ENCODE data around the gene MUC20. TPM values are rescaled to one million over a fixed set of nuclear protein-coding genes. Genes with fewer than 3 reads are reported as not detected.
A peak's percentile ranks its signal among the peaks of the same experiment; 100 is the strongest.
"Not testable (repeated sequence)": the region's sequence is repeated elsewhere in the genome, so short reads cannot be mapped to it uniquely, and the experiment has no call there.

Gene MUC20
- total and polyA plus RNA-seq, 3 donors from 2014 or later: 10.3 to 16.2 (median 13.8) TPM

GRCh38 chr3:195692354-195692685 is 28.5 kb upstream of the MUC20 start:
- Histone ChIP-seq H3K9me3 (no peaks in the 10 kb centered on the region), H3K36me3 (ENCODE audit: low read depth, missing control alignments) (no peaks in the 10 kb centered on the region), H3K4me1 (peaks cover 25% of the 10 kb centered on the region), H3K27ac (peak overlapping the region in 1 of 2 donors; percentile 41), H3K27me3 (no peaks in the 10 kb centered on the region), H3K4me3 (no peak overlapping the region)
- TF ChIP-seq POLR2A (IDR thresholded peaks at IDR 0.05) (no peak), CTCF (IDR thresholded peaks at IDR 0.05) (no peak)
- intact Hi-C loops (cut with DNase I; ENCODE audit: low total_unique reads): no loop called here
- WGBS, 2 donors: 56 to 77% methylated on average over 5 of the region's 5 CpGs
- DNase-seq: peak; percentile 64

GRCh38 chr3:195692781-195693427 is 27.9 kb upstream of the MUC20 start:
- Histone ChIP-seq H3K4me3 (no peak overlapping the region), H3K4me1 (peaks cover 29% of the 10 kb centered on the region), H3K9me3 (no peaks in the 10 kb centered on the region), H3K36me3 (ENCODE audit: low read depth, missing control alignments) (no peaks in the 10 kb centered on the region), H3K27ac (no peak overlapping the region), H3K27me3 (no peaks in the 10 kb centered on the region)
- TF ChIP-seq CTCF (IDR thresholded peaks at IDR 0.05): no peak
- TF ChIP-seq POLR2A (IDR thresholded peaks at IDR 0.05): no peak
- intact Hi-C loops (cut with DNase I; ENCODE audit: low total_unique reads): no loop called here
- no peak for DNase-seq
- WGBS, 2 donors: 74 to 91% methylated on average over 5 of the region's 5 CpGs

DNA sequence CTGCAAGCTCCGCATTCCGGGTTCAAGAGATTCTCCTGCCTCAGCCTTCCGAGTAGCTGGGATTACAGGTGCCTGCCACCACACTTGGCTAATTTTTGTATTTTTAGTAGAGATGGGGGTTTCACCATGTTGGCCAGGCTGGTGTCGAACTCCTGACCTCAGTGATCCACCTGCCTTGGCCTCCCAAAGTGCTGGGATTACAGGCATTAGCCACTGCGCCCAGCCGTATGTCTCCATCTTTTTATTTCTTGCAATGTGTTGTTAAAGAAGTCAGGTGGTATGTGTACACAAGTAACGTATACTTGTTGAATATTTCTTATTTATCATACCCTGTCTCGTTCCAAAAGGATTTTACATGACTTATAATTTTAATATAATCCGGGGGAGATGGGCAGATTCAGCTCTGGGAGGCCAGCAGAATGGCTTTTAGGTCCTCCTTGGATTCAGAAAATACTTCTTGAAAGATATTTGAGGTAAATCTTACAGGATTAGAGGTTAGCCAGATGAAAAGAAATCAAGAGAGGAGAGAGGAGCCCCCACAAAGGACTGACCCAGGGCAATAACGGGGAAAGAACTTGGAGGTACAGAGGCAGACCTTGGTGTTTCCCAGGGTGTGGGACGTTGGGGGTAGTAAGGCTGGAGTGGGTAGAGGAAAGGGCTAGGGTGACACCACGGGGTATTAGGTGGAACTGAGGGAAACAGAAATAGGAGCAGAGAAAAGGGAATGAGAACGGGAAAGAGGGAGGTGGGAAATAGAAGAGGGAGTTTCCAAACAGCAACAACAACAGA is 27.2 kb upstream of the MUC20 start:
- Histone ChIP-seq H3K36me3 (ENCODE audit: low read depth, missing control alignments) (no peaks in the 10 kb centered on the region), H3K27ac (no peak overlapping the region), H3K9me3 (no peaks in the 10 kb centered on the region), H3K27me3 (no peaks in the 10 kb centered on the region), H3K4me1 (peaks cover 30% of the 10 kb centered on the region), H3K4me3 (no peak overlapping the region)
- 88 to 91% methylated on average over 13 of the region's 13 CpGs for WGBS, 2 donors
- DNase-seq: no peak
- intact Hi-C loops (cut with DNase I; ENCODE audit: low total_unique reads): no loop called here
- TF ChIP-seq CTCF (IDR thresholded peaks at IDR 0.05) (peak in 1 of 3 experiments; percentile 7), POLR2A (IDR thresholded peaks at IDR 0.05) (no peak)

DNA sequence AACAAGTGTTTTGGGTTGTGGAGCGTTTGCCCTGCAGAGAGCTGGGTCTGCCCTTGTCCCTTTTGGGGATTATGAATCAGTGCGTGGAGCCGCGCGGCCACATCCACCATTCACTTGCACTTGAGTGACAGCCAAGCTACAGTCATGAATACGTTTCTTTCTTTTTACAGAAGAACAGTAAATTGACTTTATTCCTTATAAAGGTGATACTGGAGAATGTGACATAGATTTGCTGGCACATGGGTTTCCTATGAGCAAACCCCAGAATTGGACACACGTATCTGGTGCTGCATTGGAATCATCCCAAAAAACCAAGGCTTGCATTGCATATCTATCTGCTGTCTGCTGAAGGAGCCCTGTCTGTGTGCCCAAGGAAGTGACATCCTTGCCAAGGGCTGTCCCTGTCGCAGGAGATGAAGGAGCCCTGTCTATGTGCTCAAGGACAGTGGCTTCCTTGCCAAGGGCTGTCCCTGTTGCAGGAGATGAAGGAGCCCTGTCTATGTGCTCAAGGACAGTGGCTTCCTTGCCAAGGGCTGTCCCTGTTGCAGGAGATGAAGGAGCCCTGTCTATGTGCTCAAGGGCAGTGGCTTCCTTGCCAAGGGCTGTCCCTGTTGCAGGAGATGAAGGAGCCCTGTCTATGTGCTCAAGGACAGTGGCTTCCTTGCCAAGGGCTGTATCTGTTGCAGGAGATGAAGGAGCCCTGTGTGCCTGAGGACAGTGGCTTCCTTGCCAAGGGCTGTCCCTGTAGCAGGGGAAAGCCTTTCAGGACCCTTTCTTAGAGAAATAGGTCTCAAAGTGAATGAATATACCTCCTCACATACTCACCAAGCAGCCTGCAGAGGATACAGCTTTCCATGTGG is 26.3 kb upstream of the MUC20 start:
- H3K36me3 ChIP-seq (ENCODE audit: low read depth, missing control alignments); H3K27me3 ChIP-seq; H3K4me3 ChIP-seq; H3K9me3 ChIP-seq; intact Hi-C loops (cut with DNase I; ENCODE audit: low total_unique reads): not testable (repeated sequence)
- Histone ChIP-seq H3K27ac (peak overlapping the region in 1 of 2 donors; percentile 4), H3K4me1 (peaks cover 26% of the 10 kb centered on the region)
- 66 to 78% methylated on average over 8 of the region's 8 CpGs for WGBS, 2 donors
- DNase-seq: peak; percentile 82

Measured in testis (tissue), 3 donors.